GM12892 (cell line): ENCODE data around the gene NFATC2.

Experiments
- DNase-seq: peaks from one replicate; pipeline ENCODE4 v3.0.0; 2011; ENCODE audit not compliant: insufficient read length
- FAIRE-seq: peaks from 2 replicates; lab custom pipeline; 2011; peaks lifted over from hg19 to GRCh38; lab: Jason Lieb, UNC
- POLR2A ChIP-seq: IDR thresholded peaks from 2 replicates; pipeline ENCODE4 v1.6.1; 2011; ENCODE audit warnings: low read depth, low read length, control low read depth
- POLR2AphosphoS5 ChIP-seq: IDR thresholded peaks from 2 replicates; pipeline ENCODE4 v1.6.1; 2011; ENCODE audit warnings: low read depth, low read length, control low read depth
- TAF1 ChIP-seq: IDR thresholded peaks from 2 replicates; pipeline ENCODE4 v1.6.1; 2011; ENCODE audit warnings: low read depth, mild to moderate bottlenecking, control low read depth, low read length, borderline replicate concordance

The NFATC2 gene

GRCh38 chr20:51381557-51381956 lies 161.0 kb downstream of the NFATC2 start:
- no peak for FAIRE-seq
- no peak for DNase-seq
- no peak for TF ChIP-seq TAF1
- TF ChIP-seq POLR2AphosphoS5: no peak
- TF ChIP-seq POLR2A: no peak

GRCh38 chr20:51380401-51381385 lies 161.8 kb downstream of the NFATC2 start:
- FAIRE-seq (no peak), DNase-seq (no peak)
- no peak for TF ChIP-seq TAF1
- no peak for TF ChIP-seq POLR2AphosphoS5
- TF ChIP-seq POLR2A: no peak

- no peak for TF ChIP-seq TAF1
- TF ChIP-seq POLR2AphosphoS5: no peak
- no peak for TF ChIP-seq POLR2A
- no peak for DNase-seq
- FAIRE-seq: no peak
Observed at GRCh38 chr20:51379601-51380341, 162.7 kb downstream of the NFATC2 start.

- no peak for FAIRE-seq
- DNase-seq: no peak
- TF ChIP-seq POLR2AphosphoS5: no peak
- no peak for TF ChIP-seq TAF1
- TF ChIP-seq POLR2A: no peak
Observed at GRCh38 chr20:51378171-51378928, 164.2 kb downstream of the NFATC2 start.

GRCh38 chr20:51377132-51377531 lies 165.4 kb downstream of the NFATC2 start:
- DNase-seq (no peak), FAIRE-seq (no peak)
- TF ChIP-seq POLR2A: no peak
- TF ChIP-seq POLR2AphosphoS5: no peak
- no peak for TF ChIP-seq TAF1

- FAIRE-seq: no peak
- TF ChIP-seq POLR2AphosphoS5: no peak
- no peak for TF ChIP-seq TAF1
- TF ChIP-seq POLR2A: no peak
- DNase-seq: no peak
Observed at GRCh38 chr20:51376111-51376510, 166.4 kb downstream of the NFATC2 start.

- no peak for DNase-seq
- TF ChIP-seq POLR2A (no peak), TAF1 (no peak), POLR2AphosphoS5 (no peak)
- no peak for FAIRE-seq
Observed at GRCh38 chr20:51375561-51375960, 167.0 kb downstream of the NFATC2 start.

GRCh38 chr20:51374961-51375360 lies 167.6 kb downstream of the NFATC2 start:
- TF ChIP-seq POLR2AphosphoS5 (no peak), TAF1 (no peak), POLR2A (no peak)
- FAIRE-seq: no peak
- no peak for DNase-seq

GRCh38 chr20:51374456-51374830 lies 168.1 kb downstream of the NFATC2 start:
- no peak for TF ChIP-seq POLR2AphosphoS5
- TF ChIP-seq POLR2A: no peak
- no peak for TF ChIP-seq TAF1
- DNase-seq (no peak), FAIRE-seq (no peak)

- DNase-seq: no peak
- no peak for FAIRE-seq
- no peak for TF ChIP-seq TAF1
- no peak for TF ChIP-seq POLR2AphosphoS5
- no peak for TF ChIP-seq POLR2A
Observed at GRCh38 chr20:51373713-51374455, 168.6 kb downstream of the NFATC2 start.

- no peak for DNase-seq
- FAIRE-seq: no peak
- no peak for TF ChIP-seq POLR2AphosphoS5
- TF ChIP-seq POLR2A: no peak
- TF ChIP-seq TAF1: no peak
Observed at GRCh38 chr20:51372966-51373365, 169.6 kb downstream of the NFATC2 start.
